HepG2 (cell line): ENCODE data around the gene CEP164. TPM values are rescaled to one million over a fixed set of nuclear protein-coding genes. Genes with fewer than 3 reads are reported as not detected.

Source experiments
- CTCF ChIP-seq: sonication (generic); formaldehyde crosslinking; IDR thresholded peaks from 2 replicates; pipeline ENCODE4 v1.5.0; 2020; ENCODE audit warnings: mild to moderate bottlenecking, missing genetic modification reagents, moderate library complexity
- ELK4 ChIP-seq: sonication (generic); formaldehyde crosslinking; IDR thresholded peaks from 2 replicates; pipeline ENCODE4 v1.9.0; 2021; ENCODE audit warnings: missing genetic modification reagents, borderline replicate concordance
- EZH2 ChIP-seq: conservative IDR thresholded peaks from 2 replicates; pipeline ENCODE4 v1.6.1; 2012; ENCODE audit warnings: mild to moderate bottlenecking, low read depth, low read length, moderate library complexity
- GATAD1 ChIP-seq: IDR thresholded peaks from 2 replicates; pipeline ENCODE4 v1.6.1; 2016; ENCODE audit warnings: missing genetic modification reagents, missing compliant biosample characterization
- IRF2 ChIP-seq: IDR thresholded peaks from 2 replicates; pipeline ENCODE4 v1.6.1; 2018; ENCODE audit warnings: missing genetic modification reagents, missing compliant biosample characterization
- JARID2 ChIP-seq: sonication (generic); formaldehyde crosslinking; IDR thresholded peaks from 2 replicates; pipeline ENCODE4 v1.8.1; 2023; ENCODE audit warnings: missing genetic modification reagents, inconsistent platforms; ENCODE audit not compliant: insufficient replicate concordance
- MYPOP ChIP-seq: sonication (generic); formaldehyde crosslinking; IDR thresholded peaks from 2 replicates; pipeline ENCODE4 v1.8.1; 2023; ENCODE audit warnings: mild to moderate bottlenecking, moderate library complexity, missing genetic modification reagents
- NFKBIZ ChIP-seq: IDR thresholded peaks from 2 replicates; pipeline ENCODE4 v1.6.1; 2018; ENCODE audit warnings: missing genetic modification reagents, missing compliant biosample characterization
- NFRKB ChIP-seq: fragments of 450-650 bp; IDR thresholded peaks from 2 replicates; pipeline ENCODE4 v1.6.1; 2017
- TP53 ChIP-seq: sonication (generic); formaldehyde crosslinking; conservative IDR thresholded peaks from 2 replicates; pipeline ENCODE4 v1.4.0; 2020; ENCODE audit warnings: missing genetic modification reagents
- XRCC5 ChIP-seq: fragments of 200-400 bp; formaldehyde crosslinking; optimal IDR thresholded peaks from 2 replicates; pipeline ENCODE3; 2017; ENCODE audit warnings: mild to moderate bottlenecking, low read length
- ZBTB38 ChIP-seq: sonication (generic); formaldehyde crosslinking; IDR thresholded peaks from 2 replicates; pipeline ENCODE4 v1.5.1; 2020; ENCODE audit warnings: mild to moderate bottlenecking, missing genetic modification reagents
- ZMYM4 ChIP-seq: sonication (generic); formaldehyde crosslinking; IDR thresholded peaks from 2 replicates; pipeline ENCODE4 v1.8.1; 2023; ENCODE audit warnings: mild to moderate bottlenecking, missing genetic modification reagents
- ZNF331 ChIP-seq: sonication (generic); formaldehyde crosslinking; IDR thresholded peaks from 2 replicates; pipeline ENCODE4 v1.4.0; 2020; ENCODE audit warnings: missing genetic modification reagents
- polyA plus RNA-seq, 8 experiments: library from polyadenylated mRNA; depleted of rRNA in 3 of 8; stranded (reverse) in 7 of 8; unstranded in 1 of 8; fragments of >200 nt; fragmentation: Illumina TruSeq in 4 of 8; extraction: Trizol in 4 of 8; gene quantifications; 2 replicates each; pipeline versions ENCODE4 v1.2.1 to v1.2.3, GENCODE V29; 2011 to 2016; ENCODE audit warnings: low read depth in 4 of 8, missing spikeins in 1 of 8, mixed read lengths in 1 of 8; ENCODE audit not compliant: insufficient read depth in 1 of 8
- total RNA-seq, 5 experiments: library from RNA; depleted of rRNA; stranded (reverse); fragments of >200 nt; fragmentation: Illumina TruSeq; extraction: Trizol; gene quantifications; 2 replicates each; pipeline ENCODE4 v1.2.3, GENCODE V29; 2016; ENCODE audit warnings: low read depth in 1 of 5
- TF ChIP-seq, protein P1 (sequence below): sonication (generic); formaldehyde crosslinking; IDR thresholded peaks from 2 replicates; pipeline ENCODE4 v1.5.1; 2020; ENCODE audit warnings: mild to moderate bottlenecking, missing genetic modification reagents, moderate library complexity

Gene CEP164
- total and polyA plus RNA-seq, 2 of the 13 experiments (the other 11 are each of a cell fraction or from before 2014, with no cell fraction given), result 11.4 to 15.2 TPM

DNA sequence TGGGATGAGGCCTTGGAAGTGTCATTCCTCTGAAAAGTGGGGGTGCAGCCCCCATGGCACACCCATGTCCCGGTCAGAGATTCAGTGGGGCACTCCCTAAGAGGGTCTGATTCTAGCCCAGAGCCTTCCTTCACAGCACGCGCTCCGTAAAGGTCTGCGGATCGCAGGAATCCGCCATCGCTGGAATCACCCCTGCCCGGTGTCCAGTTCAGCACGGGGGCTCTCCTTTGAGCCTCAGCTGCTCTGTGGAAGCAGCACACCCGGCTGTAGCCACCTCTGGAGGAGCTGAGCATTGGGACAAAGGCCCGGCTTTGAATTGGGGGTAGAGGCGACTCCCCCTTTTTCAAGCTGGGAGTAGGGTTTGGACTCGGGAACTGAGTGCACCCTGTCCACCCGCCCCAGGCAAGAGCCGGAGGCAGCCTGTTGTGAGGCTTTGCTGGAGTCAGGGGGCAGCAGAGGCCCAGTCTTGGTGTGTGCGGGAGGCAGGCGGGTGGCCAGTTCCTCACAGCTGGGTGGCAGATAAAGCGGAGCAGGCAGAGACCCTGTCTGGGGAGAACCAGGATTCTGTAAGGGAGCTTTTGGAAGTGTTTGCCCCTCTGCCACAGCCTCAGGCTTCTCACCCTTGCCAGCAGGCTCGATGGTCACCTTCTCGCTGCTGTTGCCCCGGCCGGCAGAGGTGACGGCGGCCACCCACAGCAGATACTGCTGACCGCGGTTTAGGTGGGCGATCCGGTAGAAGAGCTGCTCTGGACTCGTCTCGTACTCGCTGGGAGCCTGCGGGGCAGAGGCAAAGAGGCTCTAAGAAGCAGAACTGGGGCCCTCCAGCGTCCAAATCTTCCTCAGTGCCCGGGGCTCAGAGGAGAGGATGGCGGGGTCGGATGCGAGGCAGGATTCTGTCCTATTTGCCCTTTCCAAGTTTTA lies 115.9 kb downstream of the CEP164 start (continued):
- TF ChIP-seq EZH2 (no peak), TP53 (CRISPR knock-in tag) (no peak), IRF2 (CRISPR knock-in tag) (no peak), ZMYM4 (CRISPR knock-in tag) (no peak), GATAD1 (CRISPR knock-in tag) (no peak), MYPOP (CRISPR knock-in tag) (no peak), CTCF (CRISPR knock-in tag) (peak; percentile 89), ZBTB38 (CRISPR knock-in tag) (peak; percentile 19; the same call in 1 of the 2 replicates), ZNF331 (no peak), JARID2 (CRISPR knock-in tag) (no peak), NFKBIZ (no peak), XRCC5 (peak; percentile 35), ELK4 (no peak), NFRKB (no peak)
- TF ChIP-seq, protein P1, sequence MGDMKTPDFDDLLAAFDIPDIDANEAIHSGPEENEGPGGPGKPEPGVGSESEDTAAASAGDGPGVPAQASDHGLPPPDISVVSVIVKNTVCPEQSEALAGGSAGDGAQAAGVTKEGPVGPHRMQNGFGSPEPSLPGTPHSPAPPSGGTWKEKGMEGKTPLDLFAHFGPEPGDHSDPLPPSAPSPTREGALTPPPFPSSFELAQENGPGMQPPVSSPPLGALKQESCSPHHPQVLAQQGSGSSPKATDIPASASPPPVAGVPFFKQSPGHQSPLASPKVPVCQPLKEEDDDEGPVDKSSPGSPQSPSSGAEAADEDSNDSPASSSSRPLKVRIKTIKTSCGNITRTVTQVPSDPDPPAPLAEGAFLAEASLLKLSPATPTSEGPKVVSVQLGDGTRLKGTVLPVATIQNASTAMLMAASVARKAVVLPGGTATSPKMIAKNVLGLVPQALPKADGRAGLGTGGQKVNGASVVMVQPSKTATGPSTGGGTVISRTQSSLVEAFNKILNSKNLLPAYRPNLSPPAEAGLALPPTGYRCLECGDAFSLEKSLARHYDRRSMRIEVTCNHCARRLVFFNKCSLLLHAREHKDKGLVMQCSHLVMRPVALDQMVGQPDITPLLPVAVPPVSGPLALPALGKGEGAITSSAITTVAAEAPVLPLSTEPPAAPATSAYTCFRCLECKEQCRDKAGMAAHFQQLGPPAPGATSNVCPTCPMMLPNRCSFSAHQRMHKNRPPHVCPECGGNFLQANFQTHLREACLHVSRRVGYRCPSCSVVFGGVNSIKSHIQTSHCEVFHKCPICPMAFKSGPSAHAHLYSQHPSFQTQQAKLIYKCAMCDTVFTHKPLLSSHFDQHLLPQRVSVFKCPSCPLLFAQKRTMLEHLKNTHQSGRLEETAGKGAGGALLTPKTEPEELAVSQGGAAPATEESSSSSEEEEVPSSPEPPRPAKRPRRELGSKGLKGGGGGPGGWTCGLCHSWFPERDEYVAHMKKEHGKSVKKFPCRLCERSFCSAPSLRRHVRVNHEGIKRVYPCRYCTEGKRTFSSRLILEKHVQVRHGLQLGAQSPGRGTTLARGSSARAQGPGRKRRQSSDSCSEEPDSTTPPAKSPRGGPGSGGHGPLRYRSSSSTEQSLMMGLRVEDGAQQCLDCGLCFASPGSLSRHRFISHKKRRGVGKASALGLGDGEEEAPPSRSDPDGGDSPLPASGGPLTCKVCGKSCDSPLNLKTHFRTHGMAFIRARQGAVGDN (CRISPR knock-in tag), result 0 out of 2 replicates have a peak, but pooled peaks have one; percentile 14
